ENCODE measurements around the gene BICD2.

Gene BICD2

GRCh38 chr9:92714787-92715487 lies 49.7 kb downstream of the BICD2 start:
- no peak for DNase-seq (ENCODE audit: low read depth, low spot score)

GRCh38 chr9:92714016-92714415 lies 50.6 kb downstream of the BICD2 start:
- no peak for DNase-seq (ENCODE audit: low read depth, low spot score)

DNA sequence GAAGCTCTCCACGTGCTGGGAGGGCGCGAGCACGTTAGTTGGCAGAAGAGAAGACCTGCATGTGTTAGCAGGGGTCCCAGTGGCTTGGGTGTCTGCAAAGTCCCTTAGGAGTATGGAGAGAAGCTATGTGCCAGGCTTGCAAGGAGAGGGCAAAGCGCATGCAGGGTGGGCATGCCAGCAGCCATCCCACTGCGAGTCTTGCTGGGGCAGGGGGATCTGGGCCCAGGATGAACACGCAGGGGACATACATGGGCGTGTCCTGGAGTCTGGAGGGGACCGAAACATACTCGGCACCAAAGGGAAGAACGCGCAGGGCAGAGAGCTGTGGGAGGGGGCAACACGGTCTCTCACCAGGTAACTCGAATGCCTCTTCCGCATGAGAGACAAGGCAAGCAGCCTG lies 51.1 kb downstream of the BICD2 start:
- no peak for DNase-seq (ENCODE audit: low read depth, low spot score)

GRCh38 chr9:92712767-92713166 lies 51.9 kb downstream of the BICD2 start:
- DNase-seq (ENCODE audit: low read depth, low spot score): no peak

DNA sequence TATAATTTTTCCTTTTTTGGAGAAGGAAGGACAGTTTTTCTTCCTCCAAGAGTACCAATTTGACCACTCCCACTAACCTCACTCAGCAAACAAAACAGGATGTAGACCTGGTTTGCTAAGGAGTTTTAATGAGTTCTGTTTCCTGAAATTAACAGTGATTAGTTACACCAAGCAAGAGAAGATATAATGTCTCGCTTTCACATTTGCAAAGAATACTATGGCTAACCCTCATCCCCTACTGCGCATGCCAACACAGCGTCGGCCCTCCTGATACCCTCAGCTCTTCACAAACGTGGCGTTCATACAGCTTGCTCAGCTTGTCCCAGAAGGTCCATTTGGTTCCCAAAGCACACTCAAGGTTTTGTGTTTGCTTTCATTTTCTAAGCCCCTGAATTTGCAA lies 52.8 kb downstream of the BICD2 start:
- DNase-seq (ENCODE audit: low read depth, low spot score): no peak

DNA sequence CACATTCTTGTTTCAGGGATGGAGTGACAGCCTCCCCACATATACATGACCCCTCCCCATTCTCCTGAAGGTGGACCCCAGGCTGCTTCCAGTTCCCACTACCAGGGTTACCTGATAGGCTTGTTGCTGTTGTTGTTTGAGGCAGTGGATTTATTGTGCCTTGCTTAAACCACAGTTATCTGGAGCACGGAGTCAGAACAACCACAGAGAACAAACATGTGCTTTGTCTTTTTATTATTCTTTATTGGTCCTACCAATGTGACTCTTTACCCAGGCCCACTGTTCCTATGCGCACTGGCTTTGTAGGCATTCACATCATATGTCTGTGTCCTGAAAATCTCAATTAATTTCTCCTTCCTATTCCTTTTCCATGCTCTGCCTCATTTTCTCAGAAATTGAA lies 53.5 kb downstream of the BICD2 start:
- DNase-seq (ENCODE audit: low read depth, low spot score): no peak

- DNase-seq (ENCODE audit: low read depth, low spot score): no peak
Measured at GRCh38 chr9:92710368-92710767, 54.3 kb downstream of the BICD2 start.

GRCh38 chr9:92709954-92710353 lies 54.7 kb downstream of the BICD2 start:
- no peak for DNase-seq (ENCODE audit: low read depth, low spot score)

GRCh38 chr9:92709240-92709639 lies 55.4 kb downstream of the BICD2 start:
- DNase-seq (ENCODE audit: low read depth, low spot score): no peak

DNA sequence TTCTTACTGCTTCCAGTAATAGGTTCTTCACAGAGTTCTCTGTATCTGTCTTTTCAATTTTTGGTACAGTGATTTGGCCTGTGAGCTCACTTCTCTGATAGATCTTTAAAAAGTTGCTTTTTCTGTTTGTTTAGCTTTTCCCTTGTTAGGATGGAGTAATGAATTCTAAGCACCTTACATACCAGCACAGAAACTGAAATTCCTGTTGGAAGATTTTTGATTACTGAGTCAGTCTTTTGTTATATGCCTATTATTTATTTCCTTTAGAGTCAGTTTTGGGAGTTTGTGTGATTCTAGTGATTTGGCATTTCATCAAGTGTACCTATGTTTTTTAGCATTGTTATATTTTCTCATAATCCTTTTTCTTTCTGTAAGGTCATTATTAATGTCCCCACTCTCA lies 57.1 kb downstream of the BICD2 start:
- DNase-seq (ENCODE audit: low read depth, low spot score): no peak

DNA sequence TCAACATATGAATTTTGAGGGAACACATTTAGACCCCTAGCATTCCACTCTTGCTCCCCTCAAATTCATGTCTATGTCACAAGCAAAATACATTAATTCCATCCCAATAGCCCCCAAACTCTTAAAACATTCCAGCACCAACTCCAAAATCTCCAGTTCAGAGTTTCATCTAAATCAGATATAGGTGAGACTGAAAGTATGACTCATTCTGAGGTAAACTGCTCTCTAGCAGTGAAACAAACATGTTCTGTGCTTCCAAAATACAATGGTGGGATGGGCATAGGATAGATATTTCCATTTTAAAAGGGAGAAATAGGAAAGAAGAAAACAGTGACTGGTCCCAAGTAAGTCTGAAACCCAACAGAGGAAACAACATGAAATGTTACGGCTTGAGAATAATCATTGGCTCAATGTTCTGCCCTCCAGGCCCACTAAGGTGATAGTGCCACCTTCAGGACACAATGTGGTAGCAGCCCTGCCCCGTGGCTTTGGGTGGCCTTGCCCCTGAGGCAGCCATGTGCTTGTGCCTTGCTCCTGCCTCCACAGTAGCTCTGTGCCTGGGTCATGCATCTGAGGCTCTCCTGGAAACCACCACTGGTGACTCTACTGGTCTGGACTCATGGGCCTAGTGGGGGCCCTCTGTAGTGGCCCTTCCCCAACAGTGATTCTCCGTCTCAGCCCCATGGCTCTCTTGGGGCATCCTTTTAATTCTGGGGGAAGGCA lies 58.3 kb downstream of the BICD2 start:
- peak; percentile 35 for DNase-seq (ENCODE audit: low read depth, low spot score)

DNA sequence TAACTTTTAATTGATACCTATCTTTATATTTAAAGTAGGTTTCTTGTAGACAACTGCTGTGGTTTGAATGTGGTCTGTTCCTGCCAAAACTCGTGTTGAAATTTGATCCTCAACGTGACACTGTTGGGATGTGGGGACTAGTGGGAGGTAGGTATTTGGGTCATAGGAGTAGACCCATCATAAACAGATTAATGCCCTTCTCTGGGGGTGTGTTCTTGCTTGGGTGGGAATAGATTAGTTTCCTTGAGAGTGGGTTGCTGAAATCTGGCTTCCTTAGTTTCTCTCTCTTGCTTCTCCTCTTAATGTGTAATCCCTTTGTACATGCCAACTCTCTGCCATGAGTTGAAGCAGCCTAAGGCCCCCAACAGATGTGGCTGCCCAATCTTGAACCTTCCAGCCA lies 60.1 kb downstream of the BICD2 start:
- DNase-seq (ENCODE audit: low read depth, low spot score): no peak

GRCh38 chr9:92696619-92697018 lies 68.0 kb downstream of the BICD2 start:
- no peak for DNase-seq (ENCODE audit: low read depth, low spot score)

DNA sequence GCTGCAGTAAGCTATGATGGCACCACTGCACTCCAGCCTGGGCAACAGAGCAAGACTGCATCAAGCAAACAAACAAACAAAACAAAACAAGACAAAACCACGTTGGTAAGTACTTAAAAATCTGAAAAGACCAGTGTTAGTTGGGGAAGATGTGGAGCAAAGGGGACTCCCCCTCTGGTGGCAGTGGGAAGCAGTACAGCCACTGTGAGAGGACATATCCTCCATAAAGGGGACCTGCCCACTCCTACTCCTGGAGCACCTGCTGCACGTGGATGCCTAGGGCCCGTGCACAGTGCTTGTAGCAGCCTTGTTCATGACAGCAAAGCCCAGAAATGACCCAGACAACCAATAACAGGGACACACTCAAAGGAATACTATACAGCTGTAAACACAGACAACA lies 77.7 kb downstream of the BICD2 start:
- no peak for DNase-seq (ENCODE audit: low read depth, low spot score)

- DNase-seq (ENCODE audit: low read depth, low spot score): no peak
Measured at GRCh38 chr9:92685022-92685421, 79.6 kb downstream of the BICD2 start.

- DNase-seq (ENCODE audit: low read depth, low spot score): no peak
Measured at GRCh38 chr9:92682269-92682668, 82.4 kb downstream of the BICD2 start.

DNA sequence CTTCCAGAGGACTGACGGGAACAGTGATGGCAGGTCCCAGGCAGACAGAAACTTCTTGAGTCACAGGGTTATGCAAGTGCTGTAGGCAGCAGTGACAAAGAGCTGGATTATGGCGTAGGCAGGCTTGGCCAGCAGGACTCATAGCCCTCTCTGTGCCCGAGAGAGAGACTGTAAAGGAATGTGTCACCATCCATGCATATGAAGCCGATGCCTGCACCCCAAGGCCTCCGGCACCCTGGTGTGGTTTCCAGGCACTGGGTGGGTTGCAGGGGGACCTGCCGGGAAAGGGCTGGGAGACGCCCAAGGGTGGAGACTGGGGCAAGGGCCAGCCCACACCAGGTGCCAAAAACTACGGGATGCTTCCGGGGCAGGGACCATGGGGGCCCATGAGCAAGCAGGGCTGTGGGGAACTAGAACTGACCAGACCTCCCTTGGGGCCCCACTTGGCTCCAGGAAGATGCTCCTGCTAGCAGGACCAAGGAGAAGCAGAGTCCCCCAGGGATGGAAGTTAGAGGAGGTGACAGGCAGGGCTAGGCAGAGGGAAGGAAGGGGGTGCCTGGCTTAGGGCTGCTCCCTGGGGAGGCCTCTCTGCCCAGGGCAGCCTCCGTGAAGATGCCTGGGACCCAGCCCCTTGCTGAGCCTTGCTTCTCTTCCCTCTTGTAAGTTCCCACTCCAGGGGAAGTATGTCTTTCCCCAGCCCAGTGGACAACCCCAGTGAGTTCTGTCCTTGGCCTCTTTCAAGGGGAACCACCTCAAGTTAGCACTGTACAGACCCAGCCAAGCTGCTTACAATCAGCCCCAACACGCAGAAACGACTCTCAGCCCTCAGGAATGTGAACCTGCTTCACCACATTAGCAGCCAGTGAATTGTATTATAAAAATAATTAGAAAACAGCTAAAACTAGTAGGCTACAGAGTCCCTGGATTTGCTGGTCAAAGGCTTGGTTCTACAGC lies 84.2 kb downstream of the BICD2 start:
- no peak for DNase-seq (ENCODE audit: low read depth, low spot score)

- no peak for DNase-seq (ENCODE audit: low read depth, low spot score)
Measured at GRCh38 chr9:92679413-92680165, 85.0 kb downstream of the BICD2 start.

DNA sequence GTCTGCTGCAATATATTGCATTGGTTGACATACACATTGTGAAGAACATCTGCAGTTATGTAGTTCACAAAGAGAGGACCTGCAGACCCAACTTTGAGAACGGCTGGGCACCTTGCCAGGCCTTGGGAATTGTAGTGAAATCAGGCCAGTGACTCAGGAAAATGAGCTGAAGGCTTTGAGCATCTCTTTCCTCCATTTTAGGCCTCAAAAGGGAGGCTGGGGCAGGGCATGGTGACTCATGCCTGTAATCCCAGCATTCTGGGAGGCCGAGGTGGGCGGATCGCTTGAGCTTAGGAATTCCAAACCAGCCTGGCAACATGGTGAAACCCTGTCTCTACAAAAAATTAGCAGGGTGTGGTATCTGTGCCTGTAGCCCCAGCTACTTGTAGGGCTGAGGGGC lies 93.3 kb downstream of the BICD2 start:
- no peak for DNase-seq (ENCODE audit: low read depth, low spot score)

- DNase-seq (ENCODE audit: low read depth, low spot score): peak; percentile 96
Measured at GRCh38 chr9:92669890-92670708, 94.5 kb downstream of the BICD2 start, which contains the start of gene IPPK. TSS of gene IPPK (minus strand) at chr9:92670131. CDS start at chr9:92669988, 143 bp downstream.

- DNase-seq (ENCODE audit: low read depth, low spot score): no peak
Measured at GRCh38 chr9:92669527-92669889, 95.1 kb downstream of the BICD2 start.

Measured in iPS DF 19.7 (cell line).